BLaER1 treated with 17β-estradiol and CSF1 and Interleukin-3, amounts not matched to agents 10 nM and 100 nM (cell line): ENCODE results near the gene WFDC5.
A peak's percentile ranks its signal among the peaks of the same experiment; 100 is the strongest.
"Not testable (repeated sequence)": the region's sequence is repeated elsewhere in the genome, so short reads cannot be mapped to it uniquely, and the experiment has no call there.

ENCODE experiments used
- H3K27ac ChIP-seq, 11 experiments: shearing (Covaris generic); formaldehyde crosslinking; 2 replicates each; pipeline ENCODE4 v1.8.1; 2022
- H3K27me3 ChIP-seq, 11 experiments: shearing (Covaris generic); formaldehyde crosslinking; 2 replicates each; pipeline ENCODE4 v1.8.1; 2022
- H3K36me3 ChIP-seq, 11 experiments: shearing (Covaris generic); formaldehyde crosslinking; 2 replicates each; pipeline ENCODE4 v1.8.1; 2022
- H3K4me1 ChIP-seq, 10 experiments: shearing (Covaris generic); formaldehyde crosslinking; 2 replicates each; pipeline ENCODE4 v1.8.1; 2022
- H3K4me2 ChIP-seq, 11 experiments: shearing (Covaris generic); formaldehyde crosslinking; 2 replicates each; pipeline ENCODE4 v1.8.1; 2022
- H3K4me3 ChIP-seq, 10 experiments: shearing (Covaris generic); formaldehyde crosslinking; 2 replicates each; pipeline ENCODE4 v1.8.1; 2022
- H3K9ac ChIP-seq, 11 experiments: shearing (Covaris generic); formaldehyde crosslinking; 2 replicates each; pipeline ENCODE4 v1.8.1; 2022
- H3K9me3 ChIP-seq, 11 experiments: shearing (Covaris generic); formaldehyde crosslinking; replicated peaks in 1 of 11; 2 replicates each; pipeline ENCODE4 v1.8.1; 2022
- H4K20me1 ChIP-seq, 11 experiments: shearing (Covaris generic); formaldehyde crosslinking; 2 replicates each; pipeline ENCODE4 v1.8.1; 2022
- Cebpa-rat ChIP-seq, 11 experiments: shearing (Covaris generic); IDR thresholded peaks; 2 replicates each; pipeline ENCODE4 v1.8.1; 2022

Gene WFDC5

GRCh38 chr20:45114465-45115385, at the start of gene WFDC5:
WFDC5 (minus strand) TSS chr20:45115174; CDS start chr20:45115083, 91 bp downstream.
- Histone ChIP-seq H3K4me1 (0 out of 20 replicates have a peak, but pooled peaks cover 0 to 3% (median 0%) of the 10 kb centered on the region in 10 experiments), H3K4me2 (no peak within 1 kb of the TSS), H3K27ac (no peak within 1 kb of the TSS), H3K27me3 (no peaks in the 10 kb centered on the region), H4K20me1 (no peaks in the 10 kb centered on the region), H3K9ac (no peak within 1 kb of the TSS), H3K36me3 (no peaks in the 10 kb centered on the region), H3K4me3 (no peak within 1 kb of the TSS), H3K9me3 (no peaks in the 10 kb centered on the region)
- TF ChIP-seq Cebpa-rat (IDR thresholded peaks at IDR 0.05): no peak

DNA sequence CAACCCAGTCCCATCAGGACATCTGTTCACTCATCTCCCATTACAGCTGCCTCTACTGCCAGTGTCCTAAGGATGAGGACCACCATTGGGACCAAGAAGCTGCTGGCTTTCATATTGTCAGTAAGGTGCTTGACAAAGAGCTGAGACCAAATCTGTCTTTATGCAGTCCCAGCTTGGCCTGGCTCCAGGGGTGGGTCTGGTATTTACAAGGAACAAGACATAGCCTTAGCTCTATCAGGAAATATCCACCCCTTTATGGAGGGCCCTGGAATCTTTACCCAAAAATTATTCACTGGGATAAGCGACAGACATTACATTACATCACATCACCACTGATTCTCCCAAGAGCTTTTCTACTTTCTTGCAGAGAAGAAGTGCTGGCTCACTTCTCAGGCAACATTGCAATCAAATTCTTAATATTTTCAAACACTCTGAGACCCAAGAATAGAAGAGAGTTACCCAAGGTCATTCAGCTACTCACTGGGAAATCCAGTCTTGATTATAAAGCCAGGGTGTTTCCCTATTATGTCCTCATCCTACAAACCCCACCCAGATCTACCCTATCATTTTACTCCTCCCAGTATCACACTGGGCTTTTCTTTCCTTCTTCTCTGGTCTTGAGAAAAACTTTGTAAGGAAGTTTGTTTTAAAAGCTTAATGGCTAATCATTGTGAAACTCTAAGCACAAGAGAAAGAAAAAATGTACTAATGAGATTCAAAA, 48.3 kb upstream of the WFDC5 start:
- H4K20me1 ChIP-seq: no peaks in the 10 kb centered on the region
- no peak for TF ChIP-seq Cebpa-rat (IDR thresholded peaks at IDR 0.05)

GRCh38 chr20:45157962-45158361, 43.0 kb upstream of the WFDC5 start:
- no peaks in the 10 kb centered on the region for H4K20me1 ChIP-seq
- no peak overlapping the region for H3K27ac ChIP-seq
- H3K4me2 ChIP-seq: no peak overlapping the region

More for the DNA sequence above, 48.3 kb upstream of the WFDC5 start:
- Histone ChIP-seq H3K4me3 (no peak overlapping the region), H3K27me3 (no peaks in the 10 kb centered on the region), H3K9me3 (peaks cover 16 to 85% (median 35%) of the 10 kb centered on the region in 11 experiments), H3K36me3 (no peaks in the 10 kb centered on the region), H3K27ac (no peak overlapping the region), H3K4me2 (no peak overlapping the region), H3K9ac (no peak overlapping the region), H3K4me1 (no peaks in the 10 kb centered on the region)

GRCh38 chr20:45156713-45157112, 41.7 kb upstream of the WFDC5 start:
- no peaks in the 10 kb centered on the region for H3K27me3 ChIP-seq
- H3K9me3 ChIP-seq: peaks cover 27 to 83% (median 53%) of the 10 kb centered on the region in 11 experiments
- H3K27ac ChIP-seq: peak overlapping the region in 4 of 11 experiments; percentile 3 to 71 (median 56); a peak in 5 of 22 replicates
- no peak overlapping the region for H3K4me3 ChIP-seq
- no peaks in the 10 kb centered on the region; a peak in 3 of 22 replicates for H3K36me3 ChIP-seq
- no peak for TF ChIP-seq Cebpa-rat (IDR thresholded peaks at IDR 0.05)
- no peak overlapping the region for H3K4me2 ChIP-seq
- H4K20me1 ChIP-seq: no peaks in the 10 kb centered on the region
- H3K4me1 ChIP-seq: peaks cover 0 to 32% (median 12%) of the 10 kb centered on the region in 10 experiments; a peak in 11 of 20 replicates
- H3K9ac ChIP-seq: no peak overlapping the region

More at GRCh38 chr20:45157962-45158361, 43.0 kb upstream of the WFDC5 start:
- Histone ChIP-seq H3K9ac (no peak overlapping the region), H3K27me3 (no peaks in the 10 kb centered on the region), H3K9me3 (peaks cover 30 to 88% (median 62%) of the 10 kb centered on the region in 11 experiments), H3K36me3 (no peaks in the 10 kb centered on the region; a peak in 3 of 22 replicates), H3K4me1 (peaks cover 0 to 28% (median 12%) of the 10 kb centered on the region in 10 experiments; a peak in 11 of 20 replicates), H3K4me3 (peak overlapping the region in 1 of 10 experiments; percentile 3; a peak in 2 of 20 replicates)
- TF ChIP-seq Cebpa-rat (IDR thresholded peaks at IDR 0.05): no peak

DNA sequence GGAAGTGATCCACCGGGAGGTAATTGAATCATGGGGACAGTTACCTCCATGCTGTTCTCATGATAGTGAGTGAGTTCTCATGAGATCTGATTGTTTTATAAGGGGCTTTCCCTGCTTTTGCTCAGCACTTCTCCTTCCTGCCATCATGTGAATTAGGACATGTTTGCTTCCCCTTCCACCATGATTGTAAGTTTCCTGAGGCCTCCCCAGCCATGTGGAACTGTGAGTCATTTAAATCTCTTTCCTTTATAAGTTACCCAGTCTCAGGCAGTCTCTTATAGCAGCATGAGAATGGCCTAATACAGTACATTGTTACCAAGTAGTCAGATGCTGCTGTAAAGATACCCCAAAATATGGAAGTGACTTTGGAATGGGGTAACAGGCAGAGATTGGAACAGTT, 39.8 kb upstream of the WFDC5 start:
- not testable (repeated sequence) for H4K20me1 ChIP-seq, H3K36me3 ChIP-seq, H3K9ac ChIP-seq, H3K27me3 ChIP-seq, H3K4me3 ChIP-seq
- peak overlapping the region in 6 of 11 experiments; percentile 14 to 71 (median 55); a peak in 10 of 22 replicates for H3K27ac ChIP-seq
- peaks cover 0 to 32% (median 12%) of the 10 kb centered on the region in 10 experiments; a peak in 11 of 20 replicates for H3K4me1 ChIP-seq
- H3K4me2 ChIP-seq: peak overlapping the region in 6 of 11 experiments; percentile 17 to 84 (median 60); a peak in 8 of 22 replicates
- peaks cover 27 to 67% (median 45%) of the 10 kb centered on the region in 11 experiments for H3K9me3 ChIP-seq

DNA sequence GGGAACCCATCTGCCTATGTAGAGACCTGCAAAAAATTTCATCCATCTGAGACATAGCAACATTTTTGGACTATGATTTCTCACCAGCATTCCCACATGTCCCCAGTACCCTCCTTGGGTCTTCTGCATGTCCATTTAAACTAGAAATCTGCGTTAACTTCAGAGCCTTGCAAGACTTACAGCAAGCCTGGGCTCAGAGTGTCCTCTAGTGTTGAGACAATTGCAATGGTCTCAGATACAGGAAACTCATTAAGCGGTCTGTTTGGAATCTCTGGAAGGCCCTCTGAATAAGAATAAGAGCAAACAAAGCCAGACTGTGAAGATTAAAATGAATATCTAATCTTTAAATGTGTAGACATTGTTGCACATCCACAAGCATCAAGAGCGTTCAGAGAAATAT, 39.2 kb upstream of the WFDC5 start:
- Histone ChIP-seq H3K9me3 (peaks cover 24 to 61% (median 40%) of the 10 kb centered on the region in 11 experiments), H3K27me3 (no peaks in the 10 kb centered on the region), H3K4me2 (peak overlapping the region in 6 of 11 experiments; percentile 17 to 84 (median 60); a peak in 11 of 22 replicates), H3K4me1 (peaks cover 0 to 32% (median 12%) of the 10 kb centered on the region in 10 experiments; a peak in 11 of 20 replicates), H3K27ac (peak overlapping the region in 6 of 11 experiments; percentile 14 to 71 (median 55); a peak in 9 of 22 replicates), H3K4me3 (no peak overlapping the region), H4K20me1 (no peaks in the 10 kb centered on the region), H3K9ac (no peak overlapping the region), H3K36me3 (no peaks in the 10 kb centered on the region; a peak in 3 of 22 replicates)
- TF ChIP-seq Cebpa-rat (IDR thresholded peaks at IDR 0.05): no peak

DNA sequence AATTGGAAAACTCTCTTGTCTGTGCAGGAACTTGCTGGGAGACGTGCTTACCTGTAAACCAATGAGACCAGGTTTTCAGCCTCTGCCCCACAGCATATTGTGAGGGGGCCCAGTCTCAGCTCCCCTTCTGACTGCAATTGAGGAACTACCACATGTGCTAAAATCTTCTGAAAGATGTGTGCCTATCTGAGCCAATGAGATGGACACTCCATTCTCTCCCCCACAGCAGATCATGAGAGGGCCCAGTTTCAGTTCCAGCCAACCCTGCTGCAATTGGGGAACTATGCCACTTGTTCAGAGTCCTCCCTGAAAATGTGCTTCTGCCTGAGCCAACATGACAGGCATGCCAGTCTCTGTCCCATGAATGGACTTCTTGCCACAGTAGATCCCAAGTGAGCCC, 38.8 kb upstream of the WFDC5 start:
- peaks cover 20 to 57% (median 35%) of the 10 kb centered on the region in 11 experiments for H3K9me3 ChIP-seq
- H3K4me1 ChIP-seq: peaks cover 0 to 32% (median 12%) of the 10 kb centered on the region in 10 experiments; a peak in 11 of 20 replicates
- no peak overlapping the region for H3K9ac ChIP-seq
- no peaks in the 10 kb centered on the region for H4K20me1 ChIP-seq
- H3K4me2 ChIP-seq: peak overlapping the region in 6 of 11 experiments; percentile 17 to 84 (median 60); a peak in 11 of 22 replicates
- H3K36me3 ChIP-seq: no peaks in the 10 kb centered on the region; a peak in 3 of 22 replicates
- peak overlapping the region in 5 of 11 experiments; percentile 24 to 71 (median 63); a peak in 8 of 22 replicates for H3K27ac ChIP-seq
- TF ChIP-seq Cebpa-rat (IDR thresholded peaks at IDR 0.05): no peak
- no peaks in the 10 kb centered on the region for H3K27me3 ChIP-seq
- no peak overlapping the region for H3K4me3 ChIP-seq

DNA sequence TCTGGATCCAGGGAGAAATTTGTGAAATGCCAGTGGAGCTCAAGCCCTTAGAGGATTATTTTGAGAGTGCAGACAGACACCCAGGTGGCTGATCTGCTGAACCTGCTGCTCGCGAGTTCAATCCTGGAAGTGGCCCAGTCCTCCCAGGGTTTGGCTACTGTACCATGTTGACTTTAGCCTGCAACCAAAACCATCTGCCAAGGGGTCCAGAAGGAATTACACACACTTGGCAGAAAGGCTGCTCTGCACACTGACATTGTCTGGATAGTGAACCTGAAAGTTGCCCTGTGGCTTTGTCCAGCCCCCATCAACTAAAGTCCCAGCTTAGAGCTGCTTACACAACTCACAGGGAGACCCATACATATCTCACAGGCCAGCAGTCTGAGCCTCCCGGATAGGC, 38.2 kb upstream of the WFDC5 start:
- no peaks in the 10 kb centered on the region for H4K20me1 ChIP-seq
- peak overlapping the region in 5 of 11 experiments; percentile 50 to 84 (median 62); a peak in 10 of 22 replicates for H3K4me2 ChIP-seq
- H3K36me3 ChIP-seq: no peaks in the 10 kb centered on the region; a peak in 3 of 22 replicates
- no peak overlapping the region for H3K9ac ChIP-seq
- no peak overlapping the region for H3K4me3 ChIP-seq
- H3K27me3 ChIP-seq: no peaks in the 10 kb centered on the region
- H3K9me3 ChIP-seq: peaks cover 16 to 51% (median 30%) of the 10 kb centered on the region in 11 experiments; a peak in 21 of 22 replicates
- H3K27ac ChIP-seq: peak overlapping the region in 4 of 11 experiments; percentile 24 to 71 (median 65); a peak in 5 of 22 replicates
- TF ChIP-seq Cebpa-rat (IDR thresholded peaks at IDR 0.05): no peak
- peaks cover 0 to 32% (median 12%) of the 10 kb centered on the region in 10 experiments; a peak in 11 of 20 replicates for H3K4me1 ChIP-seq
